ENCODE measurements around the gene TIMM44.

Gene TIMM44

DNA sequence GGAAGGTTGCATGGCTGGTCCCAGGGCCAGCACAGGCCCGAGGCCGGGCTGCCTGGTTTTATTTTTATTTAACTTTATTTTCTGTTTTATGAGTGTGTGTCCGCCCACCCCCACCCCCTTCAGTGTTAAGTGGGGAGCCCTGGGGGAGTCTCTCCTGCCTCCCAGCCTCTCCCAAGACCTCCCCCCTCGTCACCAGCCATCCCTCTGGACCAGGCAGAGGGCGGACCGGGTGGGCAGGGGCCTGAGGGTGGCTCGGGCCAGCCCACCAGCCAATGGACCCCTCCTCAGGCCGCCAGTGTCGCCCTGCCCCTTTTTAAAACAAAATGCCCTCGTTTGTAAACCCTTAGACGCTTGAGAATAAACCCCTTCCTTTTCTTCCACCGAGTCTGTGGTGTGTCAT, 29.4 kb downstream of the TIMM44 start:
- DNase-seq (ENCODE audit: low read depth in 2 of 2) = no peak

DNA sequence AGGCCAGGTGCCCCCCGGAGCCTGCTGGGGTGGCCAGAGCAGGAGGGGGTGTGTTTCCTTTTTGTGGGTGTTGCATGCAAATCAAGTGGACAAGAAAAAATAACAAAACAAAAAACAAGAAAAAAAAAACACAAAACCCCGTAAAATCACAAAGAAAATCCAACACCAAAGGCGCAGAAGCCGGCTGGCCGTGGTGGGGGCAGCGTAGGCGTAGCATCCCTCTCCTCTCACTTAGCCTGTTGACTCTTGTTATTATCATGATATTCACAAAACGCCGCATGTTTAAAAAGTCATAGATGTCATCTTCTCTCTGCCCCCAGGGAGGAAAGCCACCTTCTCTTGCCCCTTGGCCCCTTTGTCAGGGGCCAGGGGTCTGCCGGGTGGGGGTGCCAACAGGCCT, 29.8 kb downstream of the TIMM44 start:
- no peak for DNase-seq (ENCODE audit: low read depth in 2 of 2)

DNA sequence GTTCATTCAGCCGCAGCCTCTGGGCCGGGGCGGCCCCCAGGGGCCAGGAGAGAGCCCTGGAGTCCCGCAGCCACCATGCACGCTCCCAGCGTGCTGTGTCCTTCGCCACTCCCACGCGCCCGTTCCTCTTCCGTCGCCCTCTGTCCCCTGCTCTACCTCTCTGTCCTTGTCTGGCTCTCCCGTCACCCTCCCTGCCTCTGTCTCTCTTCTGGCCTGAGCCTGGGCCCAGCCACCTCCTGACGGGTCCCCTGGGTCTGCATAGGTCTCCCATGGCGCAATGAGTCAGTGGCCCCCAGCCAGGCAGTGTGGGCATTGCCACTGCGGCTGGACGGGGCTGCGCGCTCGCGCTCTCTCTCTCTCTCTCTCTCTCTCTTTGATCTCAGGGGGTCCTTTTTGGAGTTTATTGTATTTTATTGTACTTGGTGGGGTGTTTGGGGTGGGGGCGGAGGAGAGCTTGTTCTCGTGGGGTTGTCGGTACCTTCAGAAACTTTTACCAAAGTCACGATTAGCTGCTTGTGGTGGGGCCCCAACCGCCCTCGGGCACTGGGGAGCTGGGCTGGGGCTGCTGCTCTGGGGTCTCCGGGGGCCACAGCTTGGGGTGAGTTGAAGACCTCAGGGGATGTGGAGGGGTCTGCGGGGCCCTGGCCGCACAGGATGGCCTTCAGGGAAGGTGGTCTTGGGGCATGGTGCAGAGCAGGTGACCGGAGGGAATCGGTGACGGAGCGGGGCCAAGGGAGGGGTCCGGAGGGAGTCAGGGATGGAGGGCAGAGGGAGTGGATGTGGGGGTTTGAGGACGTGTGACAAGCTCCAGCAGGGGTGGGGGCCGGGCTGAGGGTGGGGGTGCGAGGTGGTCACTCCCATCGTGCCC, 30.5 kb downstream of the TIMM44 start:
- DNase-seq (ENCODE audit: low read depth in 2 of 2) = no peak

DNA sequence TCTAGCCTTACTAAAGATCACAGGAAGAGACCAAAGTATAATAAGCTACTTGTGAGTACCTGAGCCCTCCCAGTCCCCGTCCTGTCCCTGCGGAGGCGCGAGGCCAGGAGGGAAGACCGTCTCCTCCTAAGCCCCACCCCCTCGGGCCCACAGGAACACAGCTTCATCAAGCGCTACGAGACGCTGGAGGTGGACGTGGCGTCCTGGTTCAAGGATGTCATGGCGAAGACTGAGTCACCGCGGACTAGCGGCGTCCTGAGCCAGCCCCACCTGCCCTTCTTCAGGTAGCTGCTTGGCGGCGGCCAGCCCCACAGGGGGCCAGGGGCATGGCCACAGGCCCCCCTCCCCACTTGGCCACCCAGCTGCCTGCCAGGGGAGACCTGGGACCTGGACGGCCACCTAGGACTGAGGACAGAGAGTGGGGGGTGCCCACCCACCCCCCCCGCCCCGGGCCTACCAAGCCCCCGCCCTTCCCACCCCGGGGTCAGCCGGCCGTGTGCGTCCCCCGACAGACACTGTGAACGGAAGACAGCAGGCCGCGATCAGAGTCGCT, 31.2 kb downstream of the TIMM44 start:
- no peak for DNase-seq (ENCODE audit: low read depth in 2 of 2)

DNA sequence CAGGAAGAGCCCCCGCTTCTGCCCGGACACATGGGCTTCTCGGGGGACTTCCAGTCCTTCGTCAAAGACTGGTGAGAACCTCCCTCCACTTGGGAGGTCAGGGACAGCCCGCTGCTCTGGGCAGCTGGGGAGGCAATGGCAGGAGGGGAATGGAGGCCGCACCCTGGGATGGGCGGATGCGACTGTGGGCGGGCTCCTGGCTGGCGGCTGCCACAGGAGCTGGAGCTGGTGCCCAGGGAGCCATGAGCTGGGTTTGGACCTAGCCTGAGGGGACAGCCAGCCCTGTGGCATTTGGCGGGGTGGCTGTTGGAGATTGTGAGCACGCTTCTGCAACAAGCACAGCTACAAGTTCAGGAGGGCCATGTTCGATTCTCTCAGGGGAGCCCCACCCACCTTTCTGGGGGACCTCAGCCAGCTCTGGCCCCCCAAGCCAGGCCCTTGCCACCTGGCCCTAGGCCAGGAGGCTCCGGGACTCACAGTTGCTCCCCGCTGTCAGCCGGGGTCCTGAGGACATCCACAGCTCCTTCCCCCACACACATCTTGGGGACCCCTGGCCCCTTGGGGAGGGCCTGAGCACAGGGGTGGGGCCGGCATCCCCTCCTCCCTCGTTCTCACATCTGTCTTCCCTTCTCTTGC, 31.8 kb downstream of the TIMM44 start:
- no peak for DNase-seq (ENCODE audit: low read depth in 2 of 2)

DNA sequence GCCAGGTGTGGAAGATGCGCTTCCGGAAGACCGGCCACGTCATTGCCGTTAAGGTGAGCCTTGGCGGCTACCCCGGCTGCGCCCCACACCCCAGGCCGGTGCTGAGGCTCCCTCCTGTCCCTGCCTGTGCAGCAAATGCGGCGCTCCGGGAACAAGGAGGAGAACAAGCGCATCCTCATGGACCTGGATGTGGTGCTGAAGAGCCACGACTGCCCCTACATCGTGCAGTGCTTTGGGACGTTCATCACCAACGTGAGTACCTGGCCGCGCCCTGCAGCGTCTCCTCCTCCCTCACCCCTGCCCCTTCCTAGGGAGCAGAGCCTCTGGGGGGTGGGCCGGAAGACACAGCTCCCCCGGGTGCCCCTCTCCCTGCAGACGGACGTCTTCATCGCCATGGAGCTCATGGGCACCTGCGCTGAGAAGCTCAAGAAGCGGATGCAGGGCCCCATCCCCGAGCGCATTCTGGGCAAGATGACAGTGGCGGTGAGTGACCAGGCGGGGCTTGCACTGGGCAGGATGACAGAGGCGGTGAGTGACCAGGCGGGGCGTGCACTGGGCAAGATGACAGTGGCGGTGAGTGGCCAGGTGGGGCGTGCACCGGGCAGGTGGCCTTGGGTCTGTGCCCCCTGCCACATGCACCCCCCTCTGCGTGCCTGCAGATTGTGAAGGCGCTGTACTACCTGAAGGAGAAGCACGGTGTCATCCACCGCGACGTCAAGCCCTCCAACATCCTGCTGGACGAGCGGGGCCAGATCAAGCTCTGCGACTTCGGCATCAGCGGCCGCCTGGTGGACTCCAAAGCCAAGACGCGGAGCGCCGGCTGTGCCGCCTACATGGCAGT, 32.9 kb downstream of the TIMM44 start:
- DNase-seq (ENCODE audit: low read depth in 2 of 2) = no peak

DNA sequence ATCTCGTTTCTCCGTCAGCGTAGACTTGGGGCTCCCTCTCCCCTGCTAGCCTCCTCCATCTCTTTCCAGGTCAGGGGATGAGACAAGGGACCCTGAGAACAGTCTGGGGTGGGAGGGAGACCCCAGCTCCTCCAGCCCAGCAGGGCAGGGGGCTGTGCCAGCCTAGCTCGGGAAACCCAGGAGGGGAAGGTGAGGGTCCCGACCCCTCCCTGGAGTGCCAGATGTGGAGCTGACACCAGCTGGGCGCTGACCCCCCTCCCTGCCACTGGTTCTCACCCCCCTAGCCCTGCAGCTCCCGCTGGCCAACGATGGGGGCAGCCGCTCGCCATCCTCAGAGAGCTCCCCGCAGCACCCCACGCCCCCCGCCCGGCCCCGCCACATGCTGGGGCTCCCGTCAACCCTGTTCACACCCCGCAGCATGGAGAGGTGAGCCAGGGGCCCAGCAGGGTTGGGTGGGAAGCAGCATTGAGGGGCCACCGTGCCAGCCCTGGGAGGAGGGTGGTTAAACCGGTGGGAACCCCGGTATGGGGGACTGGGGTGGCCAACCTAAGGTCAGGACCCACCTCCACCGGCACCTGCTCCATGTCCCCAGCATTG, 33.9 kb downstream of the TIMM44 start:
- no peak for DNase-seq (ENCODE audit: low read depth in 2 of 2)

DNA sequence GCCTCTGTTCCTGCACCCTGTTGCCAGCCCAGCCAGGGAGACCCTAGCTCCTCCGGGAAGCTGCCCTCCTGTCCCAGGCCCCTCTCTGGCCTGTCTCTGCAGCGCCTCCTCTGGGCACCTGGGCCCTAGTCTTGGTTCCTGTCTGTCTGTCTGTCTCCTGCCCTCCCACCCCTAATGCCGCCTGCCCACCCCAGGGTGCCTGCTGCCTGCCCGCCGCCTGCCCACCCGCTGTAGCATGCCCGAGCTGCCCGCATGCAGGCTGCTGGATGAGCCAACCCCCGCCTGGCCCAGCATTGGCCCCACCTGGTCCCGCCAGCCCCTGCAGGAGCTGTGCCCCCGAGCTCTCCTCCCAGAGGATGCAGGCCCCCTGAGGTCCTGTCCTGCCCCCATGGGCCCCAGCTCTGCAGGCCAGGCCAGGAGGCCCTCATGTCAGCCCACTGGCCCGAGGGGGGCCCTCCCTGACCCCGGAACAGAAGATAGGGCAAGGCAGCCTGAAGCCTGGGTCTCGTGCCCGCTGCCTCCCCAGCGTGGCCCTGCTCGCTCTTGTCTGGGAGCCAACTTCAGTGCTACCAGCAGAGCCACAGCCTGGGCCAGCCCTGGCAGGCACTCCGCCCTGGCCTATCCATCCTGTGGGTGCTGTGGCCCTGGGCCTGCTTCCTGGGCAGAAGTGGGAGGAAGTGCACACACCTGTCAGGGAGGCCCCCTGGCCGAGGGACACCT, 34.6 kb downstream of the TIMM44 start:
- DNase-seq (ENCODE audit: low read depth in 2 of 2) = no peak

DNA sequence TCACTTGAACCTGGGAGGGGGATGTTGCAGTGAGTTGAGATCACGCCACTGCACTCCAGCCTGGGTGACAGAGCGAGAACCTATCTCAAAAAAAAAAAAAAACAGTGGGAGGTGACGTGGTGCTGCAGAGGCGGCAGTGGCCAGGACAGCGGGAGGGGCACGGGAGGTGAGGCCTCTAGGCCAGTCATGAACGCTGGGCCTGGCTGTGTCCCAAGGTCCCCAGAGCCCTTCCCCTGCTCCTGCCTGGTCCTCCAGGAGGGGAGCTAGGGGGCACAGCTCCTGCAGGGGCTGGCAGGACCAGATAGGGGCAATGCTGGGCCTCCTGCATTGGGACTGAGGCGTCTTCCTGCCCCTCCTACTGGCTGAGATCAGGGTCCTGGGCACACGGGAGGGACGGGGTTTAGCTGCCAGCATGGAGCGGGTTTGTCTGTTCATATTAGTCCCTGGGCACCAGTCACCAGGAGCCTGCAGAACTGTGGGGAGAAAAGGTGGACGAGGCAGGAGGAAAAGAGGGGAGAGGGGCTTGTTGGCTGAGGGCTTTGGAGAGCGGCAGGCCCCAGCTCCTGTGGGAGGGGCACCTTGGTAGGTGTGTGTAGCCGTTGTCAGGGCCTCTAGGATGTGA, 35.3 kb downstream of the TIMM44 start:
- DNase-seq (ENCODE audit: low read depth in 2 of 2) = no peak

DNA sequence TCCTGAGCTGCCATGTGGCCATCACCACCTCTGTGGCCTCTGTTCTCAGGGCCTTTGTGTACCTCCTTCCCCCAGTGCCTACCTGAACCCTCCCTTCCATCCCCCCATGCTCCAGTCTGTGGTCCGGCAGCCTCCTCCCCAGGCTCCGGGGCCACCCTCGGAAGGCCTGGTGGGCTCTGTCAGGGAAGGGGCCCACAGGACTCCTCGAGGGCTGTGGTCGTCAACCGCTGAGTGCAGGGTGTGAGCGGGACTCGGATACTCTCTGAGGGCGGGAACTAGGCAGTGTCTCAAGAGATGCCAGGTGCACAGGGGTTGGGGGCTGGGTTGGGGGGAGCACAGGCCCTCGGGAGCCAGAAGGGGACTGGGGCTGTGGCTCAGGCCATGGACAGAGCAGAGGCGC, 35.9 kb downstream of the TIMM44 start:
- no peak for DNase-seq (ENCODE audit: low read depth in 2 of 2)

DNA sequence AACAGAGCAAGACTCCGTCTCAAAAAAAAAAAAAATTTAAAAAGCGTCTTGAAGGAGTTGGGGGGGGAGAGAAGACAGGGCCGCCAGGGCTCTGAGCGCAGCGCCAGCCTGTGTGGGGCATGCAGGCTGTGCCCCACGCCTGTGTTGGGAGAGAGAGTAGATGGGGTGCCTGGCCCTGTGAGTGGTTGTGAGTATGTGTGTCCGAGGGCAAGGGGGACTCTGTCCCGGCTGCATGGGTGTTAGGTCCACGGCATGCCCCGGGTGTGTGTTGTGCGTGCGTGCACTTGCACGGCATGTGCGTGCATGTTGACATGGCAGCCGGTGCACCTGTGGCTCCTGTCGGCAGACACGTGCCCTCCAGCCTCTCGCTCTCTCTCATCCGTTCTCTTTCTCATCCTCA, 36.3 kb downstream of the TIMM44 start:
- no peak for DNase-seq (ENCODE audit: low read depth in 2 of 2)

DNA sequence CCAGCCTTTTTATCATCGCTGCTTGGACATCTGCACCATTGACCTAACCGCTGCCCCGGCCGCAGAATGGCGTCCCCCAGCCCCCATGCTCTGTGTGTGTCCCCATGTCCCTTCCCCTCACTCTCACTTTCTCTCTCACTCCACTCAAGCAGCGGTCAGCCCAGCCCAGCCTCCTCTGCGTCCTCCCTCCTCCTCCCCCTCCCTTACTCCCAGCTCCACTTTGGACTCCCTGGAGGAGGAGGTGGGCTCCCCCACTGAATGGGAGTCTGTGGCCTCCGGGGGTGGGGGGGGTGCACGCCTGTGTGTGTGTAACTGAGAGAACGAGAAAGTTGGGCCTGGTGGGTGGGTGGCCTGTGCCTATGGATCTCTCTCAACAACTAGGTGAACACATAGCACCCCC, 37.6 kb downstream of the TIMM44 start:
- no peak for DNase-seq (ENCODE audit: low read depth in 2 of 2)

DNA sequence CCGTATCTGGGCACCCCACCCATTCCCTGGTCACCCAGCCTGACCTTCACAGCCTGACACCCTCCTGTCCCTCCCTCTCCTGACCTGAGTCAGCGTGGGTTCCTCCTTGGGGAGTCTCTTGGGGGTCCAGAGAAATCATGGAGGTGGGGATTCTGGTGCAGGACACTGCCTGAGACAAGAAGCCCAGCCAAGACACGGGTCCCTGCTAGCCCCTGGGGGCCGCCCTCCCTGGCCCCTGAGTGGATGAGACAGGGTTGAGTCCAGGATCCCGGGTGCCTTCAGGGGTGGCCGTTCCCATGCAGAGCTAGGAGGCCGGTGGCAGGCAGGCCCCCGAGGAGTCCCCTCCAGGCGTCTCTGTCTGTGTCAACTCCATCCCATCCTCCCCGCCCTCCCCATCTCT, 38.2 kb downstream of the TIMM44 start:
- DNase-seq (ENCODE audit: low read depth in 2 of 2) = no peak

DNA sequence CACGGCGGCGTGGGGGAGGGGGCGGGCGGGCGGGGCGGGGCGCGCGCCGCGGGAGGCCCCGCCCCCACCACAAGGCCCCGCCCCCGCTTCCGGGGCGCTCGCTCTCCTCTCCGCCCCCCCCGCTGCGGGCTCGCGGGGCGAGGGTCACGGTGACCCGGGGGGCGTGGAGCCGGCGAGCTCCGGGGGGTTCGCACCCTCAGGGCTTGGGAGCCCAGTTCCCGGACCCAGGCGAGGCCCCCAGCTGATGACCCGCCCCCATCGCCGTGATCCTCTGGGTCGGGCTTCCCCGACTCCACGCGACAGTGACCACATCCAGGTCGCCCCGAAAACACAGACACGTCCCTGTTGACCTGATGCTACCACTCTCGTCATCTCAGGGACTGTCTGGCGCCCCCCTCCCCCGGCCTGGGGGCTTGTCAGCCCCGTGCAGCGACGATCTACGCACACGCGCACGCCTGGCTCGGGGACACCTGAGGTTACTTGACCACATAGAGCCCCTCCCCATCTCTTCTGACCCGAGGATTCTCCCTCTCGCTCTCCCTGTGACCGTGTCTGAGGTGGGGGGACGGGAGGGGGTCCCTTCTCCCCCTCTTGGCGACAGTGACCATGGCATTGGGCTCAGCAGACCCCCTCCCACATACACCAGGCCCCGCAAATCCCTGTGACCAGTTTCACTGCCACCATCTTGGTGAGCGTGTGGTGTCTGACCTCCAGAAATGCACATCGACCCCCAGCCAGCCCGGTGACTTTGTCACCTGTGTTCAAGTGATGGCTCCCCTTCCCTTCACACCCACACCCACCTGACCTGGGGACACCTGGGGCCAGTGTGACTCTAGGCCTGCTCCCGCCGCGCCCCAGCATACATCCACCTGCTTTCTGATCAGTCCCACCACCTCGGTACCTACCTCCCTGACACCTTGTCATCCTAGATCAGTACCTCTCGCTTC, 39.1 kb downstream of the TIMM44 start:
- DNase-seq (ENCODE audit: low read depth in 2 of 2) = peak; percentile 39 to 41

DNA sequence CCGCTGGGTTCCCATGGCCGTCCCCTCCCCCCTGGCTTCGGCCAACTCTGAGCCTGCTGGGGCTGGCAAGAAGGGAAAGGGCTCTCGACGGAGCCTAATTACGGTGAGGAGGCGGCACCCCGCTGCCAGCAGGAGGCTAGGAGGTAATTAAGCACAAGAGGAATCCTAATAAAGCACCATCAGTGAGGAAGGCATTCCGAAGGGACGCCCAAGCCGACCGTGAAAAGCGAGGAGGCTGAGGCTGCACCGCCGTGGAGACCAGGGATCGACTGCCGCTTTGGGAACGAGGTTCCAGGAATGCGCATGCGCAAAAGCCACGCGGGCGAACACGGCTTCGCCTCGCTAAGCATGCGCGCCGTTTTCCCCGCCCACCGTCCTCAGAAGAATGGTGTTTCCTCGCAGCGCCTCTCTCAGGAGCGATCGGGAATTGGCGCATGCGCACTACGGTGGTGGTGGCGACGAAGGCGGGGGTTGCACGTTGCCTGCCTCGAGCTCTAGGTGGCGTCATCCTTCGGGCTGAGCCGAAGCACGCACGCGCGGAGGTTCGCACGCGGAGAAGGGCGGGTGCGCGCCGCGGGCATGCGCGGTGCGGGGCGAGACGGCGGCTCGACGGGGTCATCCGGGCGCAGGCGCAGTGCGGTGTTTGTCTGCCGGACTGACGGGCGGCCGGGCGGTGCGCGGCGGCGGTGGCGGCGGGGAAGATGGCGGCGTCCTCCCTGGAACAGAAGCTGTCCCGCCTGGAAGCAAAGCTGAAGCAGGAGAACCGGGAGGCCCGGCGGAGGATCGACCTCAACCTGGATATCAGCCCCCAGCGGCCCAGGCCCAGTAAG, 40.0 kb downstream of the TIMM44 start, which contains the start of gene MAP2K7:
Gene MAP2K7, plus strand, starts transcription at position 634 of the 830 bp plus-strand sequence. Its CDS starts 68 bp downstream, at position 702.
- DNase-seq (ENCODE audit: low read depth in 2 of 2) = peak; percentile 100

DNA sequence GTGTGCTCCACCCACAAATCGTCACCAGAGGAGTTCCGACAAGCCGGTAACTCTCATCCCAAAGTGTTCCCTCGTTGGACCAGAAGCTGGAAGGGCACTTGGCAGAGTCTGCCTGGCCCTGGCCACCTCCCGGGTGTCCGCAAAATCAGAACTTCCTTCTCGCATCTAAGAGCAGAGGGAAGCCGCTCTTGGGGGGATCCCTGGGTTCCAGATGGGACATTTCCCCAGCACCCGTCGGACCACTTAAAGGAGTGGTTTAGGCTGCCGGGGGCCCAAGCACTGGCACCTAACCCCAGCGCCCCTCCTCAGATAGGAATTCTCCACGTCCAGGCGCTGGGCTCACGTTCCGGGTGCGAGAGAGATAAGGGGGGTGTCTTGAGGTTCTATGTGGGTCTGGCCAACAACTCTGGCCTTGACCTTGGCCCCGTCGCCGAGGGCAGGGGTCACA, 40.6 kb downstream of the TIMM44 start:
- no peak for DNase-seq (ENCODE audit: low read depth in 2 of 2)

DNA sequence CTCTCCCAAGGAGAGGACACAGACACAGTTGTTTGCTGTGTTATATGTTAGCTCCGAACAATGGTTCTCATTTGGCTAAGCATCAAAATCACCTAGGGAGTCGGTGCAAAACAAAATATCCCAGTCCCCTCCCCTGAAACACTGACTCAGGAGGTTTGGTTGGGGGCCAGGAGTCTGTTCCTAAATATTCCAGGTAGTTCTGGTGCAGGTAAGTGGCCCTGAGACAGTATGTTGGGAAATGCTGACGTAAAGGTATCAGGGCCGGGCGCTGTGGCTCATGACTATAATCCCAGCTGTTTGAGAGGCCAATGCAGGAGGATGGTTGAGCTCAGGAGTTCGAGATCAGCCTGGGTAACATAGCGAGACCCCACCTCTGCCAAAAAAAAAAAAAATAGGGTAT, 42.1 kb downstream of the TIMM44 start:
- no peak for DNase-seq (ENCODE audit: low read depth in 2 of 2)

DNA sequence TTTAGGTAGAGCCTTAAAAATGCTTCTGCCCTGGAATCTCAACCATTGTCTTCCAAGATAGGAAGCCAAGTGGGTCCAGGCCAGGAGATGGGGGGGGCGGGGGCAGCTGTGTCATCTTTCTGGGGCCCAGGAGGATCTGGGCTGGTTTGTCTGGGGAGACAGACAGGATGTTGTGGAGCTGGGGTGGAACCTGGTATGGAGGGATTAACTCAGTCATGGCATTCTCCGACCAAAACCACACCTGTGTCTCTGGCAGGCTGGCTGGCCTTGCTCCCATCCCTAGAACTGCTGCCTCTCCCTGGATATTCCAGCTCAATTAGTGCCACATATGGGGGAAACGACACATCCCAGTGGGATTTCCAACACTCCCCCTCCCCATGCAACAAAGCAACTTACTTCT, 42.5 kb downstream of the TIMM44 start:
- DNase-seq (ENCODE audit: low read depth in 2 of 2) = no peak

Measured in activated CD8-positive, alpha-beta memory T cell treated with anti-CD3 and anti-CD28 coated beads for 4 hours (primary cell).